BE2C (cell line): ENCODE data around the gene LBHD2.

ENCODE experiments used
- DNase-seq: peaks from one replicate; pipeline ENCODE4 v3.0.0-alpha.2; 2020
- H3K27me3 ChIP-seq: fragments of 250-450 bp; sonication (Bioruptor Pico); 2 replicates; pipeline ENCODE4 v1.5.1; 2020; ENCODE audit warnings: mild to moderate bottlenecking
- H3K36me3 ChIP-seq: fragments of 250-450 bp; sonication (Bioruptor Pico); 2 replicates; pipeline ENCODE4 v1.5.1; 2020; ENCODE audit warnings: mild to moderate bottlenecking
- H3K4me1 ChIP-seq: fragments of 250-450 bp; sonication (Bioruptor Pico); 2 replicates; pipeline ENCODE4 v1.5.1; 2020
- H3K4me3 ChIP-seq: 2 replicates; pipeline ENCODE4 v1.5.1; 2011; ENCODE audit warnings: low read depth, low read length
- H3K9me3 ChIP-seq: fragments of 250-450 bp; sonication (Bioruptor Pico); 2 replicates; pipeline ENCODE4 v1.5.1; 2020
- TF ChIP-seq, protein P1 (sequence below): IDR thresholded peaks from 2 replicates; pipeline ENCODE4 v1.5.1; 2012; ENCODE audit warnings: mild to moderate bottlenecking, low read depth, low read length

The LBHD2 gene

DNA sequence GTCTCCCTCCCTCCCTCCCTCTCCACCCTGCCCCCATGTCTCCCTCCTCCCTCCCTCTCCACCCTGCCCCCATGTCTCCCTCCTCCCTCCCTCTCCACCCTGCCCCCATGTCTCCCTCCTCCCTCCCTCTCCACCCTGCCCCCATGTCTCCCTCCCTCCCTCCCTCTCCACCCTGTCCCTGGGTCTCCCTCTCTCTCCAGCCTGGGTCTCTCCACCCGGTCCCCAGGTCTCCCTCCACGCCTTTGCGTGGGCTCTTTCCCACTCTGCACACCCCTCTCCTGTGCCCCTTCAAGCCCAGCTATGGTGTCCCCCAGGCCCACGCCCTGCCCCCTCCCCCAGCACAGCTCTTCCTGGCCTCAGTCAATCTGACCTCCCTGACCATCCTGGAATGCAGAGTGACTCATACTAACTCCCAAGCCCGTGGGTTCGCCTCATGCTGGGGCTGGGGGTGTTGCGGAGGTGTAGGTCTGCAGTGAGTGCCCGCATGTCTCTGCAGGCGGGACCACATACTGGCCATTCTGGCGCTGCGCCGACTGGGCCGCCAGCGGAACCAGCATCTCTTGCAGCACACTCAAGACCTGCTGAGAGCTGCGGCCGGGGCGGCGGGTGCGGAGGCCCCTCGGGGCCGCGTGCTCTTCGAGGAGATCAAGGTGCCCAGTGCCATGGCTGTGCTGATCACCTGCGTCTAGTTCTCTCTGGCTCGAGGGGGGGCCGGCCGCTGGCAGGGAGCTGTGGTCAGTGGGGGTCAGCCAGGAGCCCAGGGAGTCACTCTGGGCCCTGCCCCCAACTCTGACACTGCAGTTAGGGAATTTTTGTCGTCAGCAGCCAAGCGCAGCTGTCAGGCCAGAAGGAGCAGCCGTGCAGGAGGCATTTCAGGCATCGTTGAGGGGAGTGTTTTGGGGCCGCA, 25.8 kb downstream of the LBHD2 start:
- no peak for DNase-seq
- Histone ChIP-seq H3K9me3 (no peaks in the 10 kb centered on the region), H3K4me3 (no peak overlapping the region), H3K36me3 (no peaks in the 10 kb centered on the region), H3K27me3 (peaks cover 1% of the 10 kb centered on the region), H3K4me1 (no peaks in the 10 kb centered on the region; the same call in none of the 2 replicates)
- TF ChIP-seq, protein P1, sequence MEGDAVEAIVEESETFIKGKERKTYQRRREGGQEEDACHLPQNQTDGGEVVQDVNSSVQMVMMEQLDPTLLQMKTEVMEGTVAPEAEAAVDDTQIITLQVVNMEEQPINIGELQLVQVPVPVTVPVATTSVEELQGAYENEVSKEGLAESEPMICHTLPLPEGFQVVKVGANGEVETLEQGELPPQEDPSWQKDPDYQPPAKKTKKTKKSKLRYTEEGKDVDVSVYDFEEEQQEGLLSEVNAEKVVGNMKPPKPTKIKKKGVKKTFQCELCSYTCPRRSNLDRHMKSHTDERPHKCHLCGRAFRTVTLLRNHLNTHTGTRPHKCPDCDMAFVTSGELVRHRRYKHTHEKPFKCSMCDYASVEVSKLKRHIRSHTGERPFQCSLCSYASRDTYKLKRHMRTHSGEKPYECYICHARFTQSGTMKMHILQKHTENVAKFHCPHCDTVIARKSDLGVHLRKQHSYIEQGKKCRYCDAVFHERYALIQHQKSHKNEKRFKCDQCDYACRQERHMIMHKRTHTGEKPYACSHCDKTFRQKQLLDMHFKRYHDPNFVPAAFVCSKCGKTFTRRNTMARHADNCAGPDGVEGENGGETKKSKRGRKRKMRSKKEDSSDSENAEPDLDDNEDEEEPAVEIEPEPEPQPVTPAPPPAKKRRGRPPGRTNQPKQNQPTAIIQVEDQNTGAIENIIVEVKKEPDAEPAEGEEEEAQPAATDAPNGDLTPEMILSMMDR = no peak

- H3K27me3 ChIP-seq = no peaks in the 10 kb centered on the region
- no peak overlapping the region for H3K4me3 ChIP-seq
- TF ChIP-seq, protein P1 = no peak
- H3K4me1 ChIP-seq = no peaks in the 10 kb centered on the region; the same call in none of the 2 replicates
- no peaks in the 10 kb centered on the region for H3K9me3 ChIP-seq
- no peaks in the 10 kb centered on the region for H3K36me3 ChIP-seq
- DNase-seq = no peak
These were observed 26.7 kb downstream of the LBHD2 start for GRCh38 chr14:103110681-103111231.

DNA sequence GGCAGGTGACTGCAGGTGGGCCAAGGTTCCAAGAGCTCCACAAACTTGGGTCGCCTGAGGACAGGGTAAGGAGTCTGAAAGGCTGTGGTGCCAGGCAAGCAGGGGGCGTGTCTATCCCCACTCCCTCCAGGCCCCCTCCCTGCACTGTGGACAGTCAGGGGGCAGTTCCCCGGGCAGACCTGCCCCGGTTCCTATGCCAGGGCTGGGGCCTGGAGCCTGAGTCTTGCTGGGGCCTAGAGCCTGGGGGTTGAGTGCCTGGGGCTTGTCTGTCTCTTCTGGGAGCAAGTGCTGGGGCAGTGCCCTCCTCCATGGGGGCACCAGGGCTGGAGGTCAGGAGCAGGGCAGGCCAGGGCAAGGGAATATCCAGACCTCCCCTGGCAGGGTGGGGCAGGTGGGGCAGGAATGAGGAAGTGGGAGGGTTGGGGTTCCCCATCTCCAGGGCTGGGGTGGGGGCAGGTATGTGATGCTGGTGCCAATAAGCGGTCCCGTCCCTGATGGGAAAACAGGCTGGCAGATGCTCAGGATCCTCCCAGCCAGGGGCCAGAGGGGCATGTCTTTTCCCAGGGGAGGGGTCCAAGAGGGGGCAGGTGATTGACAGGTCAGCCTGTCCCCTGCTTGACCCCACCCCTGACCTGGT, 27.3 kb downstream of the LBHD2 start:
- TF ChIP-seq, protein P1 = no peak
- Histone ChIP-seq H3K36me3 (no peaks in the 10 kb centered on the region), H3K4me1 (no peaks in the 10 kb centered on the region; the same call in none of the 2 replicates), H3K27me3 (no peaks in the 10 kb centered on the region), H3K9me3 (no peaks in the 10 kb centered on the region), H3K4me3 (no peak overlapping the region)
- no peak for DNase-seq

DNA sequence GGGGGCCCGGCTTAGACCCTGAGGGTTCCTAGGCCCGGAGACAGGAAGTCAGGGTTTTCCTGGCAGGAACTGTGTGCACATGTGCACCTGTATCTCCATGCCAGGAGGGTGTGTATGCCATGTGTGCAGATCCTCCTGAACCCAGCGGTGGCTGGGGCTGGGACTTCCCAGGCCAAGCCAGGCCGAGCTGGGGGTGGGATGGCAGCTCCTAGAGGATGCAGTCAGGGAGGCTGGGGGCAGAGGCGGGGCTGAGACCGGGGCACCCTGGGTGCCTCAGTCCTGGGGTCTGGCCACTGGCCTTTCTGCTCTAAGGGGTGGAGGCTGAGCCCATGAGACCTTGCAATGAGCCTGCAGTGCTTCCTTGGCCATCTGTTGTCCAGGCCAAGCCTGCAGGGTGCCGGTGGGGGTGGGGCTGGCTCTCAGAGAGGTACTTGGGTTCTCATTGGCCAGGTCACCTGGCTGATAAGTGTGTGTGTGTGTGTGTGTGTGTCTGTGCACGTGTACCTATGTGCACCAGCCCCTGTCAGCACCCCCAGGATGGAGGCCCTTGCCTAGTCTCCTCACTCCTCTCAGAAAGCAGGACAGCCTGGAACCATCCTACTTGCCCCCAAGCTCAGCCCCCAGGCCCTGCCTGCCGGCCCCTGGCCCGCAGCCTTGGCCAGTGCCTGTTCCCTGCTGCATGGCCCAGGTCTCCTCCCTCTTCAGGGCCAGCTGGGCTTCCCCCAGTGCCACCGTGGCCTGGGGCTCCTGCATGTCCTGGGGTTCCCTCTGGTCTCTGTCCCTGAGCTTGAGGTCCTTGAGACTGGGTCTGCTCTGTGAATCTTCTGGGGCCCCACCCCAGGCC, 28.6 kb downstream of the LBHD2 start:
- no peaks in the 10 kb centered on the region for H3K9me3 ChIP-seq
- no peaks in the 10 kb centered on the region for H3K27me3 ChIP-seq
- no peak for DNase-seq
- no peaks in the 10 kb centered on the region for H3K36me3 ChIP-seq
- H3K4me3 ChIP-seq = no peak overlapping the region
- TF ChIP-seq, protein P1 = no peak
- no peaks in the 10 kb centered on the region; the same call in none of the 2 replicates for H3K4me1 ChIP-seq

DNA sequence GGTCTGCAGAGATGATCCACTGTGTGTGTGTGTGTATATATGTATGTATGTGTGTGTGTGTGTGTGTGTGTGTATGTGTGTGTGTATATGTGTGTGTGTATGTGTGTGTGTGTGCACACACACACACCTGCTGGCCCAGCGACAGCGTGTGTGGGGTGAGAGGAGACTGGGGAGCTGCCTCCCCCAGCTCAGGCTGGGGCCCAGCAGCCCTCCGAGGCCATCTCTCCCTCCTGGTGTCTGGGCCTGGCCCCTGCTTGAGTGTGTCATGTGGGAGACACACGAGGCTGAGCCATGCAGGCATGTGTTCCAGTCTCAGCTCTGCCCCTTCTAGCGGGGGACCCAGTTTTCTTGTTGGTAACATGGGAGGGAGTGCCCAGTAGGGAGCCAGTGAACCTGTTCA, 29.3 kb downstream of the LBHD2 start:
- Histone ChIP-seq H3K4me1 (peaks cover 2% of the 10 kb centered on the region), H3K27me3 (no peaks in the 10 kb centered on the region), H3K4me3 (no peak overlapping the region), H3K36me3 (no peaks in the 10 kb centered on the region), H3K9me3 (no peaks in the 10 kb centered on the region)
- DNase-seq = no peak
- TF ChIP-seq, protein P1 = no peak
